CD4-positive, alpha-beta T cell treated with Interleukin-17A for 1 hour (primary cell): ENCODE measurements around the gene SLC24A3.
"Not testable (repeated sequence)": the region's sequence is repeated elsewhere in the genome, so short reads cannot be mapped to it uniquely, and the experiment has no call there.

ENCODE experiments used
- DNase-seq: peaks from one replicate; pipeline ENCODE4 v3.0.0-alpha.2; 2020

The SLC24A3 gene

DNA sequence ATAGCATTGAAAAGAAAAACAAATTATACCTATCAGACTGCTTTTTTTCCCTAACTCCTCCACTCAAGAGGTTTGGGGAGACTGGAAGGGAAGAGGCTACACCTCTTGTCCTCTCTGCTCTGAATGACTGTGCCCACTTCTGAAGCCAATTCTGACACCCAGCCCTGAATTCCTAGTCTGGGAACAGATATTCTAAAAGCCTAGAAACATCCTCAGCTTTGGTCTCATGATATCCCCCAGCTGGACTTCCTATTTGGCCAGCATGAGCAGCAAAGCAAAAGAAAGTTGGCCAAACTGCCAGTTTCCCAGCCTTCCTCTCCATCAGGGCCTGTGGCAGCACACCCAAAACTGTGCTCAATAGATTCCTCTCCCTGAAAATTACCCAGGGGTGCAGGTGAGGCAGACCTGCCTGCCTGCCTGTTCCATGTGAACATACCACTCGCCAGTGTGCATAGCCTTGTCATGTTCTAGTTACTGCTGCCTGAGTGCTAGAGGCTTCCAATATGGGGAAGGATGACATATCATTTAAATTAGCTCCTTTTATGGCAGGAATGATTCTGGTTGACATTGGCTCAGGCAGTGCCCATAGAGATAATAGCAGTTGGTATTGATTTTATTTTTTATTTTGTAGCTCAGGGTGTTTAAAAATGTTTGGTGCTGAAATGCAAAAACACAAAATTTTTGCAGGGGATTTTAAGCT, 393.5 kb downstream of the SLC24A3 start:
- DNase-seq: no peak

DNA sequence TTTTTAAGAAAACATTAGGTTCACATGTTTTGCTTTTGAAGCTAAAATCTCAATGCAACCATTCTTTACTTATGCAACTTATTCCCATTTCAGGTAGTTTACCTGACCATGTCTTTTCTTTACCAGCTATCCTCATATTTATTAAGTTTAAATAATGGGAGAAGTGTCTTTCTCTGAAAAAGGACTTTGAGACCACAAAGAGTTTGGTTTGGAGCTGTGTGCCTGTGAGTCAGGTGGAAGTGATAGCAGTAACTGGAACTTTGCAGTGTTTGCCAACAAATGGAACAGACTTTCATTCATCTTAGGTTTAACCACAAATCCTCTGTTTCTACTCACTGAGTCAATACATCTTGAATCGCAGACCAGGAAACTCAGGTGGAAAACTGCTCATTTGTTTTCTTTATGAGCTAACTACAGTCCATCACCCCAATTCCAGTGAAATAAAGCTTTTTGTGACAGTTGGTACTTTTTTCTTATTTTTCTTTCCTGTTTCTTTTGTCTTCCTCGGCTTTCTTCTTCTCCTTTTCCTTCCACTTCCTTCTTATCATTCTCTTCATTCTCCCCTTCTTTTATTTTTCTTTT, 397.3 kb downstream of the SLC24A3 start:
- no peak for DNase-seq

DNA sequence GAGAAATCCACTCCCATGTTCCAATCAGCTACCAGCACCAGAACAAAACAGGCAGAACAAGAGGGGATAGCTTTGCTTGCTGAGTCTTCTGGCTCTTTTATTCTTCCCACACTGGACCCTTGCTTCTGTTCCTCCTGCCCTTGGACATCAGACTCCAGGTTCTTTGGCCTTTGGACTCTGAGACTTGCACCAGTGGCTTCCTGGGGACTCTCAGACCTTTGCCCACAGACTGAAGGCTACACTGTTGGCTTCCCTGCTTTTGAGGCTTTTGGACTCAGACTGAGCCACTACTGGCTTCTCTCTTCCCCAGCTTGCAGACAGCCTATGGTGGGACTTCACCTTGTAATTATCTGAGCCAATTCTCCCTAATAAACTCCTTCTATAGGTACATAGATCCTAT, 403.2 kb downstream of the SLC24A3 start:
- no peak for DNase-seq

DNA sequence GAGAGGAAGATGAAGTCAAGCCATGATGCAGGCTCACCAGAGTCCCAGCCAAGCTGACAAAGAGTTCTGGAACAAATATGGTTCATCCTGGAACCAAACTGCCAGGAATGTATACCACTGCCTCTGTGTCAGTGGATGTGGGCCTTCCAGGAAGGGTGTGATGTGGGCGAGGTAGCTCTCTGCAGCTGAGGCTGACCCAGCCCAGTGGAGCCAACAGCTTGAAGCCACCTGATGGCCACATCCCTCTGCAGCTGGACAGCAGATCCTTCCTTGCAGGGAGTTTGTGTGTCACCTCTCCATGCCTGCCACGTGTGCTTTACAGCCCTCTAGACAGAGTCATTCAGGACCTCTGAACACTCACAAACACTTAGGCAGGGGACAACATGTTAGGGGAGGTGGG, 403.6 kb downstream of the SLC24A3 start:
- no peak for DNase-seq

DNA sequence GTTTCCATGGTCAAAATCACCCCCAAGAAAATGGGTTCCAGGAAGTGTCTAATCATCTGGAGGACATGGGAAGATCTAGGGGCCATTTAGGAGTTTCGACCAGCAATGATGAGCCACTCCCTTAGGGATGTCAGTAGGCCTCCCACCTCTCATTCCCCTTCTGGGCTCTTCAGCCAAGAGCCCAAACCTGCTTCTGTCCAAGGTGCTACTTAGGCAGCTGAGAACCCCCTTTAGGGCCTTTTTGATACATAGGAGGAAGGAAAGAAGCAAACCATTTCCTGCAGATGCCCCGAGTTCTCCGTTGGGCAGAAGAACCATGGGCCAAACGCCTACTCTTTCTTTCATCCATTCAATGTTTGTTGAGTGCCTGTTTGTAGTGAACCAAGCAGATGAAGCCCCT, 404.2 kb downstream of the SLC24A3 start:
- no peak for DNase-seq

DNA sequence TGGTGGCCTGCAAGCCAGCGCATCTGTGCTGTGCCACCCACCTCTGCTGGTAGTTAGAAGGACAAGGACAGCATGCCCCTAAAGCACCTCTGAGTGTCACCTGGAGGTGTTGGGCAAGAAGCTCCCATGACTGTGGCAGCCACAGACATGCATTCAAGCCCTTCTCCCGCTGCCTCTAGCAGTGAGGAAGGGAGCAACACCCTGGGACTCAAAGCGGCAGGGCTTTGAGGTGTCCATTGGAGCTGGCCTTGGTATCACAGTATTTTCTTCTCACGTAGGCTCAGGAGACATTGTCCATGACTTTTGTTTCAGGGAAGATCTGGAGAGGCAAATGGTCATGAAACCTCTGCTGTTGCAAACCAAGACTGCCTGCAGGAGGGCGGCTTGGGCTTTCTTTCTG, 404.8 kb downstream of the SLC24A3 start:
- no peak for DNase-seq

DNA sequence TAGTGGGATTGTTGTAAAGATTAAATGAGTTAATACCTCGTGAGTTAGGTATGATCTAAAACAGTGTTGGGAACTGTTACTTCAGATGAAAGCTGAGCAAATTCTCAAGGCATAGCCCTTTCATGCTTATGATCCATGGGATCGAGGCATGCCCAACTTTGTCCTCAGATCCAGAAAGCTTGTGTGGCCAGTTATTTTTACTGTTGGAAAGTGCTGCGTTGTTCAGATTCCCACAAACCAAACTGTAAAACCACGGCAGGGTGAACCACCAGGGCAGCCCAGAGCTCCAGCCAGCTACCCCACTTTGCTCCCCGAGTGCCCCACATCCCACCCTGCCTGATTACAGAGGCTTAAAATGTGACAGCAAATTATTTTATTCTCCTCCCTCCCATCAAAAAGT, 406.3 kb downstream of the SLC24A3 start:
- no peak for DNase-seq

DNA sequence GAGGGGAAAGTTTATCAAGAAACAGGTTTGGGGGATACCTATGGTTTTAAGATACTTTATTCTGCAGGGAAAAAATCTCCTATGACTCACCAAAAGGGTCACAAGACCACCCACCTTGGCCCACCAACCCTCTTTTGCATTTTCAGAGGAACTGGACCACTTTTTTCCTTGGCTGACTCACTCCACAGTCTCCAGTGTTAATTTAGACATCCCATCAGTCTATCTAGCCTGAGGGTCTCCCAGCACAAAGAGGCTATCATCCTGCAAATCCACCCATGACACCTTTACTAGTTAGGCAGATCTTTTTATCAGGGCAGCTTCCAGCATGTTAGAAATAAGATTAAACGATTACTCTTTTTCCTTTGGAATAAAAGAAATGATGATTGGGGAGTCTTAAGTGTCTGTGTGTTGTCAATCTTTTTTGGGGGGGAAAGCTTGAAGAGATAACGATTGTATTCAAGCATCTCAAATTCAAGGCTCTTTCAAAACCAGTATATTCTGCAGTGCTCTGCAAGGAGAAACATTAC, 407.5 kb downstream of the SLC24A3 start:
- DNase-seq: no peak

DNA sequence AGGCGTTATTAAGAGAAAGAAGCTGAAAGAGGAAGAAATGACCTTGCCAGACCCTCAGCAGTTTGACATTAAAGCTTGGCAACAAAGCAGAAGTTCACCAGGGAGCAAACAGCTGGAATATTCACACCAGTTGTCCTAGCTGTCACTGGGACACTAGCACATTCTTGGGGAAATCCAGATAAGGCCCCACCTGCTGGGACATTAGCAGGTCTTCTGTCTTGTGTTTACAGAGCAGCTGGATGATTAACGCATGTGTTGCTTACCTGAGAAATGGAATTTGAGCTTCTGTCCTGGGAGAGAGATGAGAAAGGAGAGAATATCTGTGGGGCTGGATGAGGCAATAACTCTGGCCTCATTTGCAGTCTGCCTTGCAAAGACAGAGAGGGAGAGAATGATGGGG, 408.0 kb downstream of the SLC24A3 start:
- no peak for DNase-seq

DNA sequence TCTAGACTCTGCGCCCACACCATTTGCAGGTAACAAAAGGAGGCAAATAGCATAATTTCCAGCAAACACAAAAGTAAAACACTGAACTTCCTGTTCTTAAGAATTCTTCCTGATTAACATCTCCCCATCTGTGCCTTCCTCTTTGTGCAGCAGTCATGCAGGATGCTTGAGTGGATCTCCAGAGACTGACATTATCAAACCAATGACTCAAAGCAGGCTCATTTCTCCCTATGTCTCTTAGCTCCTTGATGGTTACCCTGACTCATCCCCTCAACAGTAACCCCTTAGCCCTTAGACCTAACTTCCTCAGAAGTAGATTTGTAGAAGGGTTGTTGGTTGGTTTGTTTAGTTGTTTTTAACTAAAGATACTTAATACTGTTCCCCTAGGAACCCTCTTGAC, 408.6 kb downstream of the SLC24A3 start:
- DNase-seq: no peak

DNA sequence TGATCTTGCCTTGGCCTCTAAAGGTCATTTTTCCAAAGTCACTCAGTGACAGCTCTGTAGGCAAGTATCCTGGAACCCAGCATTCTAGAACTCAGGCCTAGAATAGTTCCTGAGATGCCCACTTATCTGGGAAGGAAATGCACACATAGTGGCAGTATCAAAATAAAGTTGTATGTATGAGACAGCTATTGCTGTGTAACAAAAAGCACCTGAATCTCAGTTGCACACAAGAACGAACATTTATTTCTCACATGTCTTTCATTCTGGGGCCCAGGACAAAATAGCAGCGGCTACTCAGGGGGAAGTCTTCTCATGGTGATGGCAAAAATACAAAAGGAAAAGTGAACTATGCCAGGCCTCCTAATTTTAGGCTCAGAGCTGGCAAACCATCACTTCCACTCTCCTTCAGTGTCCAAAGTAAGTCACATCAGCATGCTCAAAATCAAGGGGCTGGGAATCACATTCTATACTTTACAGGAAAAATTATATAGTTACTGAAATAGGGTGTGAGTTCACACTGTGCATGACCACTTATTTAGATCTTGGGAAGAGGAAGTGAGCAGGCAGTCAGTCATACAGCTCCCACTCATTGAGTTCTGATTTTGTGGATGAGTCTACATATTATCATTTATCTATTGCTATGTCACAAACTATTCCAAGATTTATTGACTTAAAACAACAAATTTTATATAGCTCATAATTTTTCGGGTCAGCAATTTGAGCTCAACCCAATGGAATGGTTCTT, 412.0 kb downstream of the SLC24A3 start:
- no peak for DNase-seq

DNA sequence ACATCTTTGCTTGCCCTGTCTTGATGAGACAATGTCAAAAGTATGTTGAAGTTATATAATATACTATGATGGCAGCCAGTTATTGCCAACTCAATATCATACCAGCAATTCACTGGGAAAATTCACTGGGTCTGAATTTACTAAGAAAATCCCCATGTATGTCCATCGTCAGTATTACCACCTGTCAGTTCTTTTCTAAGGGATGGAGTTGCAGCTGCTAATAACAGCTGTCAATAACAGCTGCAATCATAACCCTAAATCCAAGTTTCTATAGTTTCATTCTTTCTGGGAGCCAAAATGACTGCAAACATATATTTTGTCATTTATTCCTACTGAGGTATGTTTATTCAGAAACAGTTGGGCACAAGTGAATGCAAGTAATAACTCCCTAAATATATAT, 413.0 kb downstream of the SLC24A3 start:
- DNase-seq: no peak

DNA sequence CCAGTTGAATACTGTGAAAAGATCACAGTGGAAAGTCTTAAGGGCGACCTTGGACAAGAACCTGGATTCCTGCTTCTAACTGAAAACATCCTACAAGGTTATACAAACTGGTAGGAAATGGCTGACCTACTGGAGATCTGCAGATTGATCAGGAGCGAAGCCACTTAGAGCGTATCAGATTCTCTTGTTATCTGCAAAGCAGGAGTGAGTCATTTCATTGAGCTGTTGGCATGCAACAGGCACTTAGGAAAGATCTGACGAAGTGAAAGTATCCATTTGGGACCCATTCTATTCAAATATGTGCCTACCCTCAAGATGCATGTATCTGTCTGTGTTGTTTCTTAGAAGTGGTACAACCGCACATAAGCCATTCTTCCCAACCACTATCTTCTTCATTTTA, 414.5 kb downstream of the SLC24A3 start:
- DNase-seq: no peak

DNA sequence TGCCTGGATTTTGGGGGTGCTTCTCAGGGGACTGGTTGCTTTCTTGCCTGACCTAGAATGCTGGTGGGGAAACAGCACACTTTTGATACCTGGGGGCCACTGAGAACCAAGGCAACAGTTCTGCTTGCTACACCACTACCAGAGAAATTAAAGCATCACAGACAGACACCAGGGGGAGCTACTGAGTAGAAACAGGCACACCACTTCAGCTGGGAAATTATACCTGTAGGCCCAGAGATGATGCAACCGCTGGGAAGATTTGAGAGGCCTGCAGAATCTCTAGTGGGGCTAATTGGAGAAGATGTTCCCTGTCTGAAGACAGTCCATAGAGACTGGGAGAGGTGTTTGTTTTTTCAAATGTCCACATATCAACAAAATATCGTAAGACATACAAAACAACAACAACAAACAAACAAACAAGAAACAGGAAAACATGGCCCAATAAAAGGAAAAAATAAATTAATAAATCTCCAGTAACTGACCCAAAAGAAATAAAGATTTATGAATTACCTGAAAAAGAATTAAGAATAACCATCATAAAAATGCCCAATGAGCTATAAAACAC, 416.2 kb downstream of the SLC24A3 start:
- peak; percentile 44 for DNase-seq

DNA sequence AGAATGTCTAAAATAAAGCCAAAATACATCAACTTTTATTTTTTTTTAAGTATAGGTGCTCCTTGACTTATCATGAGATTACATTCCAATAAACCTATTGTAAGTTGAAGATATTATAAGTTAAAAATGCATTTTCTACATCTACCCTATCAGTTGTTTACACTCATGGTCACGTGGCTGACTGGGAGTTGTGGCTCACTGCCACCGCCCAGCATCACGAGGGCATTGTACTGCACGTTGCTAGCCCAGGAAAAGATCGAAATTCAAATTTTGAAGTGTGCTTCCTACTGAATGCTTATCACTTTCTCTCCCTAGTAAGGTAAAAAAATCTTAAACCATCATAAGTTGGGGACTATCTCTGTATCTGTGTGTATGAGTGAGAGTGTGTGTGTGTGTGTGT, 419.0 kb downstream of the SLC24A3 start:
- no peak for DNase-seq

DNA sequence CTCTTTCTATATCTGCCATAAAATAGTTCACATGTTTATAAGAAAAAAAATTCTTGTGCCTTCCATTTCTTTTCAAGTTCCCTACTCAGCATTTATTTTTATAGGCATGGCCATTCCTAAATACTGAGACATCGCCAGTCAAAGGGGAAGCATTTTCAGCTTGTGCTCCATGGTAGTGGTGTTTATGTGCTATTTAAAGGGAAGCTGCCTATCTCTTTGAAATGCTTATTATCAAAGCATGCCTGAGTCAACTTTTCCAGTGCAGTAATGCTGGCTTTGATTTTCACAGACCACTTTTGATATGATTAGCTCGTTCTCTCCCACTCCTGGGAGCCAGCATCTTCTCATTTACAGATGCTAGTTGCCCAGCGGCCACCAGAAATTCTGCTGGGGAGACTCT, 421.5 kb downstream of the SLC24A3 start:
- DNase-seq: no peak

DNA sequence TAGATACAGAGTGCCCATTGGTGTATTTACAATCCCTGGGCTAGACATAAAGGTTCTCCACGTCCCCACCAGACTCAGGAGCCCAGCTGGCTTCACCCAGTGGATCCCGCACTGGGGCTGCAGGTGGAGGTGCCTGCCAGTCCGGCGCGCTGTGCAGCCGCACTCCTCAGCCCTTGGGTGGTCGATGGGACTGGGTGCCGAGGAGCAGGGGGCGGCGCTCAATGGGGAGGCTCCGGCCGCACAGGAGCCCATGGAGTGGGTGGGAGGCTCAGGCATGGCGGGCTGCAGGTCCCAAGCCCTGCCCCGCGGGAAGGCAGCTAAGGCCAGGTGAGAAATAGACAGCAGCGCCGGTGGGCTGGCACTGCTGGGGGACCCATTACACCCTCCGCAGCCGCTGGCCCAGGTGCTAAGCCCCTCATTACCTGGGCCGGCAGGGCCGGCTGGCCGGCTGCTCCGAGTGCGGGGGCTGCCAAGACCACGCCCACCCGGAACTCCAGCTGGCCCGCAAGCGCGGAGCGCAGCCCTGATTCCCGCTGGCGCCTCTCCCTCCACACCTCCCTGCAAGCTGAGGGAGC, 427.1 kb downstream of the SLC24A3 start:
- DNase-seq: not testable (repeated sequence)

DNA sequence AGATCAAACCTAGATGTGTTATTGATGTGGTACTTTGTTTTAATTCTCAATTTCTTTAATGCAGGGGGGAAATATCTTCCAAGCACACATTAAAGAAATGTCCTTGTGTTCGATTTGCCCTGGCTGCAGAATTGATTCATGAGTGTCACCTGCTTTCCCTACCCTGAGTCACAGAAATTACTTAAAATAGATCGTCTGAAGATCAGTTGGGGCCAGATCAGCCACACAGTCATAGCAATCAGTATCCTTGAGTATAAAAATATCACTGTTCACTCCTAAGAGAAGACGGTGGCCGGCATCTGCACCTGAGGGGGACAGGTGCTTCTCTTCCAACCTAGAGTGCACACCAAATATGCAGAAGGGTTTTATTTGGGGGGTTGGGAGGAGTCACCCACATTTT, 430.4 kb downstream of the SLC24A3 start:
- no peak for DNase-seq

DNA sequence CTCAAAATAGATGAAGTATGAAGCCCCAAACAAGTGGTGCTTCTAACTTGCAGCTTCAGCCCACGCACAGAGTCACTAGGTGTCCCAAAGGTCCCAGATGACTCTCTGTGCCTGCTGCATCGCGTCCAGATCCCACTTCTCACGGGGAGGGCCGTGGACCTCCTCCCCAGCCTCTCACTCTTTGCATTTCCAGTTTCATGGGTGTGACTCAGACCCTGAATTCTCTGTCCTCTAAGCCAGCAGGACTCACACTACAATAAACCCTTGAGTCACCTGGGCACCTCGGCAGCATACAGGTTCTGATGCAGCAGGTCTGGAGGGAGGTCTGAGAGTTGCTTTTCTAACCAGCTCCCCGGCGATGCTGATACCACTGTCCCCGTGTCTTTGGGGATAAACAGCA, 431.6 kb downstream of the SLC24A3 start:
- no peak for DNase-seq

DNA sequence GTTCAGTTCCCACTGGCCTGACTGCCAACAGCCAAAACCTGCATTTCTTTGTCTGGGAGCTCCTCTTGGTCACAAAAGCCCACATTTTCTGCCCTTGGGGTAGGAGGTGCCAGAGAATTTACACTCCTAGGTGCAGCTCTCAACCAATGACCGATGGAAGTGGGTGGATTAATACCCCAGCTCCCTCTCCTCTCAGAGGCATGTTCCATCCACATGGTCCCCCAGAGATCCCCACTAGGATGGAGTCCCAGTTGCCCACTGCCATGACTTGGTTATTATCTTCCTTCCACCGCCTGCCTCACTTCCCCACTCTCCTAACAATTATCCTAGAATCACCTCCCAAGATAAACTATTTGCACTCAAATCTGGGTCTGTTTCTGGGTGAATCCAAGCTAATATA, 434.5 kb downstream of the SLC24A3 start:
- DNase-seq: no peak

DNA sequence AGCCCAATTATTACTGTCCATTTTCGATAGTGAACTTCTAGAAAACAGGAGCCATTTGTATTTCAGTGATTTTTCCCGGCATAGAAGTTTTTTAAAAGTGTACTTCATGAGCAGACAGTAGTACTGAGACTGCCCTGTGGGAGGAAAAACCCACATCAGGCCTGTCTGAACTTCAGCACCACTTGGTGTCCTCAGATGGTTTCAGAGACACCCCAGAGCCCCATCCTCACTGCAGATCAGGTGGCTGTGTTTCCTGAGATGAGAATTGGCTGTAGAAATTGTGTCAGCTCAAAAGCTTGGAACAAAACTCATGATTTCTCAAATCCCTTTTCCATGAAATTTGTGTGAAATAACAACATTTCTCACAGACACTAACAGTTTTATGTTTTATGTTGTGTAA, 435.6 kb downstream of the SLC24A3 start:
- DNase-seq: no peak

DNA sequence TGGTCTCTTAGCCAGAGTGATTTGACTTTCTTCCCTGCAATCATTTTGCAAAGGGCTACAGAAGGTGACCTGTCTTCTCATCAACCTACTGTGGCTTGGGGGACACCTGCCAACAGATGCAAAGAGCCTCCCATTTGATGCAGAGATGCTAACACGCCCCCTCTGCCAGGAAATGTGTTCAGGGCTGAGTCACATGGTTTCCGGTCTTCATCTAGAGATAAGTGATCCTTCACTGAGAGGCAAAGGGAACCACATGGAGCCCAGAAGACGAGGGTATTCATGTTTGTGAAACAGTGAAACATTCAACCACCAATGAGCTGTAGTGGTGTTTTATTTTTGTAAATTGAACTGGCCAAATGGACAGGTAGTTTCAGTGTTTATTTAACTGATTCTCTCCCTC, 436.6 kb downstream of the SLC24A3 start:
- no peak for DNase-seq

DNA sequence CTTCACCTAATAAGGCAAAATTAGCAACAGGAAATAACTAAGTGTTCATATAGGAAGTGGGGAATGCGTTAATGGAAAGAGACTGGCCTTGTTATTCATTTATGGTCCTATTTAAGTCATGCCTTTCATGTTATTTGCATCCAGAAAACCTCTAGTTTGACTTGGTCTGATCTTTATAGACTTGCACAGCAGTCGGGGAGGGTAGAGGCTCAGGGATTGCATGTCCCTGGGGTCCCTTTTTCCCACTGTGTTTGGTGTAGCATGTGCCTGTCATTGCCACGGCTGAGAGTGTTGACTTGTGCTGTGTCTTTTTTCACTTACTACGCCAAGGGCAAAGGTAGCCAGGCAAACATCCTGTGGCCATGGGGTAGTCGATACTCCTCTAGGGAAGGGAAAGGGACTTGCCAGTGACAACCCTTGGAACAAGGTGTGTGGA, 440.2 kb downstream of the SLC24A3 start:
- no peak for DNase-seq
